T-helper 2 cell treated with Interferon-gamma antibody and Interleukin-4, amounts not matched to agents 5 μg/mL and 100 μg/mL, for 36 hours (primary cell): ENCODE data around the gene SERPINI1.

Source experiments
- DNase-seq: peaks from one replicate; pipeline ENCODE4 v3.0.0; 2021; ENCODE audit warnings: low spot score
- H3K27ac Mint-ChIP-seq: one replicate; pipeline ENCODE4 v1.8.0; 2021; ENCODE audit warnings: mild to moderate bottlenecking, mixed read lengths
- H3K27me3 Mint-ChIP-seq: one replicate; pipeline ENCODE4 v1.8.0; 2021; ENCODE audit warnings: low read depth, mixed read lengths
- H3K36me3 Mint-ChIP-seq: one replicate; pipeline ENCODE4 v1.8.0; 2021; ENCODE audit warnings: low read depth, mixed read lengths
- H3K4me1 Mint-ChIP-seq: one replicate; pipeline ENCODE4 v1.8.0; 2021; ENCODE audit warnings: low read depth, mixed read lengths
- H3K4me3 Mint-ChIP-seq: one replicate; pipeline ENCODE4 v1.8.0; 2022; ENCODE audit warnings: mild to moderate bottlenecking, moderate library complexity, mixed read lengths
- H3K9me3 Mint-ChIP-seq: one replicate; pipeline ENCODE4 v1.8.0; 2021; ENCODE audit warnings: mixed read lengths

The SERPINI1 gene

DNA sequence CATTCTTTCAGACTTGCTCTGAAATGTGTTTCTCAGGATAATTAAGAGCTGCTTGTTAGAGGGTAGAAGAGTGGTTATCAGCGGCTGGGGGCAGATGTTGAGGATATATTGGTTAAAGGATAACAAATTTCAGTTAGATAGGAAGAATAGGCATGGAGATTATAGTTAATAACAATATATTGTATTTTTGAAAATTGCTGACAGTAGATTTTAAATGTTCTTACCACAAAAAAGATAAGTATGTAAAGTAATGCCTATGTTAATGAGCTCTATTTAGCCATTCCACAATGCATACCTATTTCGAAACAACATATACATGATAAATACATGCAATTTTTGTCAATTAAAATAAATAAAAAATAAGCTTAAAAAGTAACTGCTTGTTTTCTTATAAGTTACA lies 123.3 kb downstream of the SERPINI1 start:
- Mint-ChIP-seq H3K4me1 (no peaks in the 10 kb centered on the region), H3K27ac (no peak overlapping the region), H3K4me3 (no peak overlapping the region), H3K36me3 (no peaks in the 10 kb centered on the region), H3K27me3 (no peaks in the 10 kb centered on the region), H3K9me3 (no peaks in the 10 kb centered on the region)
- DNase-seq, result no peak

DNA sequence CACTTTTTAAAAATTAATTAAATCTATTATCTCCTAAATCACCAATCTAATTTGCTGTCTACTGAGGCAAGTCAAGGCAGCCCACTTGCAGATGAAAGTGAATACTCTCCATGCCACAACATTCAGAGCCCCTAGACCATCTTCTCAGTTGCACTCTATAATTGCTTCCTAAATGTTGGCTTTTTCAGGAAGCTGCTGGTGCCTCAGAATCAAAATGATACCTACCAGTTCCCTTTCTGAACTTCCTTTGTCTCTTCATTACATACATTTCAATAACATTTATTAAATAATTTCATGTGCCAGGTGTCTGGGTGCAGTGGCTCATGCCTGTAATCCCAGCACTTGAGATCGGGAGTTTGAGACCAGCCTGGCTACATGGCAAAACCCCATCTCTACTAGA lies 124.1 kb downstream of the SERPINI1 start:
- no peaks in the 10 kb centered on the region for H3K36me3 Mint-ChIP-seq
- no peak for DNase-seq
- H3K4me1 Mint-ChIP-seq, result no peaks in the 10 kb centered on the region
- no peaks in the 10 kb centered on the region for H3K27me3 Mint-ChIP-seq
- no peak overlapping the region for H3K27ac Mint-ChIP-seq
- H3K4me3 Mint-ChIP-seq, result no peak overlapping the region
- no peaks in the 10 kb centered on the region for H3K9me3 Mint-ChIP-seq

DNA sequence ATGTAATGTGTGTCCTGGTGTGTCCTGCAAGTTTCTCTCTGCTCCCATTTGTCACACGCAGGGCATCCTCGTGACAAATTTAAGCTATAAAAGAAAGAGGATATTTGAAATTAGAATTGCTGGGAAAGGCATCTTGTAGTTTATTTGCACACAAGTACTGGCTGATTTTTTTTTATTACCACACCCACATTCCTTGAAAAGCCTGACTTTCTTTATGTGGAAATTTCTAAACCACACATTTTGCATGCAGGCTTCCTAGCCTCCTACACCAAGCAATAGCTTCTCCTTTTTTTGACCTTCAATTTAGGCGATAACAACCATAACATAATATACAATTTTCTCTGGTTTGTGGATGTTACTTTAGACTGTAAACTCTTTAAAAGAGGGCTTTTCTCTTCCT lies 126.1 kb downstream of the SERPINI1 start:
- no peak for DNase-seq
- Mint-ChIP-seq H3K9me3 (no peaks in the 10 kb centered on the region), H3K4me3 (no peak overlapping the region)

DNA sequence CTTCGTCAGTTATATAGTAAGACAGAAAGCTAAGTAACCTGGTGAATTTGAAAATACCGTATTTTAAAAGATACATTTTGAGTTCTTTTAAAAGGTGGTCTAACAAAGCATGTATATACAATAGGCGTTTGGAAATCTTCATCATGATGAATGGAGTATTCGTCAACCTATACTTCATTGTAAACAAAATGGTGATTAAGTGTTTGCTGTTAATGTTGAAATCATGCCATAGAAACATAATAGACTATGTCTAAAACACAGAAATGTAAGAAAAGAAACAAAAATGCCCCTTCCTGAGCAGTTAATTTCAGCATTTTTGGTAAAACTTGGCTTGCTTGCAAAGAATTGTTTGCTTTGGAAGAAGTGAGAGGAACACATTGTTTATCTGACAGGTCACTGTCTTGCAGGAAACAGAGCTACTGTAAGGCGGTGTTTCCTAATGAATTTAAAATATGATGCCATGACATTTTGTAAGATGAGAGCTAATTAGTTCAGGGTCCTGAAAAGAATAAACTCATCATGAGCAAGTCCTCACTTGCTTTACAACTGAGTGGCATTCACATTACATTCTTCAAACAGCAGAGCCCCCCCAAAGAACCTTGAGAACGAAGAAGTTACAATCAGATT lies 126.7 kb downstream of the SERPINI1 start:
- no peak for DNase-seq
- Mint-ChIP-seq H3K4me3 (no peak overlapping the region), H3K9me3 (no peaks in the 10 kb centered on the region), H3K27me3 (no peaks in the 10 kb centered on the region), H3K4me1 (no peaks in the 10 kb centered on the region), H3K27ac (no peak overlapping the region), H3K36me3 (no peaks in the 10 kb centered on the region)

More for the DNA sequence above, 126.1 kb downstream of the SERPINI1 start:
- Mint-ChIP-seq H3K27ac (no peak overlapping the region), H3K4me1 (no peaks in the 10 kb centered on the region), H3K36me3 (no peaks in the 10 kb centered on the region), H3K27me3 (no peaks in the 10 kb centered on the region)

DNA sequence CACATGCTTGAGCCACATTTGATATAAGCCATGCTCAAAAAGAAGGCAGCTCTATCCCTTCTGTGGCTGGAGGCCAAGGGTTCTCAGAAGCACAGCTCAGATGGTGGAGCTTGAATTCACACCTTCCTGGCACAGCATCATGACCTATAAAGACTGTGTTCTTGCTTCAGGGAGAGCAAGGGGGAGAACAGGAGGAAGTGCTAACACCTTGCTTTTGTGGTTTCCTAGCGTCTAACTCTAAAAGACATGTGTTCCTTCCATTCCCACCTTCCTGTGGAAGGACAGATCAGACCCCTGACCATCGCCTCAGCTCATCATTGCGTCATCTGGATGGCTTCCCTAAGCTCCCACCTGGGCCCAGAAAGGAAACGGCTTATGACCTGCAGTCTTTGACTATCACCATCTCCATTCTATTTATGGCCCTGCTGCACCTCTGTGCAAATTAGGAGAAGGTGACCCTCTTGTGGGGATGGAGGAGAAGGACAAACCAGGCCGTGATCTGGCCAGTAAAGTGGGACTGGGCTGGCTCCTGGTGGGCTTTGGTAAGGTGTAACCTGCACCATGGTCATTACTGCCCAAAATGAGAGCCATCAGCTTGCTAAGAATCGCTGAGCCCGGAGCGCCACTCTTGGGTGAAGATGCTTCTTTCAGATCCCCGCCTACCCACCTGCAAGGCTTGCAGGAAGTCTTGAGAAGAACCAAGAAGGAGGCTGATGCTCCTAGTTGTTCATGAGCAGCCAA lies 128.5 kb downstream of the SERPINI1 start:
- H3K9me3 Mint-ChIP-seq, result no peaks in the 10 kb centered on the region
- H3K4me3 Mint-ChIP-seq, result no peak overlapping the region
- H3K27ac Mint-ChIP-seq, result no peak overlapping the region
- no peak for DNase-seq
- H3K27me3 Mint-ChIP-seq, result no peaks in the 10 kb centered on the region
- no peaks in the 10 kb centered on the region for H3K36me3 Mint-ChIP-seq
- no peaks in the 10 kb centered on the region for H3K4me1 Mint-ChIP-seq

DNA sequence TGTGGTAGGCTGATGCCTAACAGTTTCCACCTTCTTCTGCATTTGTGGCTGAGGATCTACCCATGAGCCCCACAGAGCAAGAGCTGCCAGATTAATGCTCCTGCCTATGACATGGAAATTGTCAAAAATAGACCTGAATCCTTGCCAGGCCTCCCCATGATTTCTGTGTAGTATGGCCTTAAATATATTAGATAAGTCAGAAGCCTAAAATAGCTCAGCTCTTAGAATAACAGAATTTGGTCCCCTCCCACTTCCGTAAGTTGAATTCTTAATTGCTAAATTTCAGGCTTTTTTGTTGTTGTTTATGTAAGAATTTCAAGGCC lies 129.0 kb downstream of the SERPINI1 start:
- H3K27ac Mint-ChIP-seq, result no peak overlapping the region
- no peaks in the 10 kb centered on the region for H3K36me3 Mint-ChIP-seq
- H3K27me3 Mint-ChIP-seq, result no peaks in the 10 kb centered on the region
- DNase-seq, result no peak
- H3K9me3 Mint-ChIP-seq, result no peaks in the 10 kb centered on the region
- H3K4me1 Mint-ChIP-seq, result no peaks in the 10 kb centered on the region
- no peak overlapping the region for H3K4me3 Mint-ChIP-seq

DNA sequence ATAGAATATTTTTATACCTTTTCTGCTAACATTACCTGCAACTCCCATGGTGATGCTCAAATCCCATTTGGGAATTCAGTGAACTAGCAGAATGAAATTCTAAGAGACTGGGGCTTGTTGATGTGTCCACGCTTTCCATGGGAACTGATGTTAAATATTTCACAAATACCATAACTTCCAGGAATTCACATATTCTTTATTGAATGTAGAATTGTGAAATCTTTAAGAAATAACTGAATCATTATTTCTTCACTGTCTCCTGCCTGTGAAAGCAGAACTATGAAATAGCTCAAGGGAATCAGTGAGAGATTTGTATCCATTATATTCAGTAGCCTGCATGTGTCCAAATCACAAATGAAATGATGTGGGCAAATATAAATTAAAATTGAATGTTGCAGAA lies 130.8 kb downstream of the SERPINI1 start:
- Mint-ChIP-seq H3K4me1 (no peaks in the 10 kb centered on the region), H3K36me3 (no peaks in the 10 kb centered on the region), H3K27ac (no peak overlapping the region), H3K4me3 (no peak overlapping the region), H3K27me3 (no peaks in the 10 kb centered on the region), H3K9me3 (no peaks in the 10 kb centered on the region)
- DNase-seq, result no peak

DNA sequence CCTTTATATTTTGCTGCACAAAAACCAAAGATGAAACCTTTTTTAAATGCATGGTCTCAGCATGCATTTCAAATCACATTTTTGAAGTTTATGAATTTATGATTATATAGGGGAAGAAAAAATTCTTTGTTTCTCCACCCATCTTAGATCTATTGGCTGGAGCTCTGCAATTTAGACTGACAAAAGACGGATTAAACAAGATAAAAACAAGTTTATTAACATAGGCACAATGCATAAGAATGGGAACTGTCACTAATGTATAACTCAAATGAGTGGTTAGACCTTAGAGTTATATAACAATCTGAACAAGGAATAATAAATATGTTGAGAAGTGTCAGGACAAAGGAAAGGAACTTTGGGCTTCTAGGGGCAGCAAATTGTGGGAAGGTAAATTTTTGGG lies 132.5 kb downstream of the SERPINI1 start:
- no peaks in the 10 kb centered on the region for H3K27me3 Mint-ChIP-seq
- no peaks in the 10 kb centered on the region for H3K36me3 Mint-ChIP-seq
- H3K9me3 Mint-ChIP-seq, result no peaks in the 10 kb centered on the region
- H3K27ac Mint-ChIP-seq, result no peak overlapping the region
- no peaks in the 10 kb centered on the region for H3K4me1 Mint-ChIP-seq
- no peak for DNase-seq
- no peak overlapping the region for H3K4me3 Mint-ChIP-seq

DNA sequence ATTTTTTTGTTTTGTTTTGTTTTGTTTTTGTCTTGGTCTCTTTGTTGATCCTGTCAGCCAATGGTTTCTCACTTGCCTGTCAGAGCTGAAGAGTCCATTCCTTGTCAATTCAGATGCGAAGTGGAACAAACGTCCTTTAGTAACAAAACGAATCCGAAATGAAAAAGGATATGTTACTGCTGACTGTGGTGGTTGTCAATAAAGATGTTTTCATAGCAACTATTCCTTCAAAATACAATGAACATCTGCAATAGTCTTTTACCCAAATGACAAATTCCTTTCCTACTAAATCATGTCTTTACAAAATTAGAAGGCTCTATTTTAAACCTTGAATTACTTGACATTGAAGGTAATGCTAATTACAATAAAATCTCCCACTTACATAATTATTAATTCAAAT lies 134.7 kb downstream of the SERPINI1 start:
- no peaks in the 10 kb centered on the region for H3K27me3 Mint-ChIP-seq
- no peak for DNase-seq
- H3K4me1 Mint-ChIP-seq, result no peaks in the 10 kb centered on the region
- H3K9me3 Mint-ChIP-seq, result no peaks in the 10 kb centered on the region
- no peak overlapping the region for H3K27ac Mint-ChIP-seq
- H3K4me3 Mint-ChIP-seq, result no peak overlapping the region
- no peaks in the 10 kb centered on the region for H3K36me3 Mint-ChIP-seq

DNA sequence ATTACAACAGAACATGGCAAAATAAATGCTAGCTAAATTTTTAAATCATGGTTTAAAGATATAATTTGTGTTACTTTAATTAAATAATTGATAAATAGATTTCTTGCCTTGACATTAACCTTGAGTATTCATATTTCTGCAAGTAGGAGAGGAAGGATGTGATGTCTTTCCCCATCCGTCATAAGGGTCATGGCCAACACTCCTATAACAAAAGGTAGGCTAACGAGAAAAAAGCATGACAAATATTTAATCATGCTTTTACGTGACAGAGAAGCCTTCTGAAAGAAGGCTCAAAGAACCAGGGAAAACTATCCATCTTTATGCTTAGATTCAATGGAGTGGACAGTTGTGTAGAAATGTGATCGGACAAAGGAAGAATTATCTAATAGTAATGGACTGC lies 135.2 kb downstream of the SERPINI1 start:
- DNase-seq, result no peak
- no peak overlapping the region for H3K27ac Mint-ChIP-seq
- no peaks in the 10 kb centered on the region for H3K4me1 Mint-ChIP-seq
- H3K27me3 Mint-ChIP-seq, result no peaks in the 10 kb centered on the region
- no peak overlapping the region for H3K4me3 Mint-ChIP-seq
- H3K36me3 Mint-ChIP-seq, result no peaks in the 10 kb centered on the region
- H3K9me3 Mint-ChIP-seq, result no peaks in the 10 kb centered on the region

DNA sequence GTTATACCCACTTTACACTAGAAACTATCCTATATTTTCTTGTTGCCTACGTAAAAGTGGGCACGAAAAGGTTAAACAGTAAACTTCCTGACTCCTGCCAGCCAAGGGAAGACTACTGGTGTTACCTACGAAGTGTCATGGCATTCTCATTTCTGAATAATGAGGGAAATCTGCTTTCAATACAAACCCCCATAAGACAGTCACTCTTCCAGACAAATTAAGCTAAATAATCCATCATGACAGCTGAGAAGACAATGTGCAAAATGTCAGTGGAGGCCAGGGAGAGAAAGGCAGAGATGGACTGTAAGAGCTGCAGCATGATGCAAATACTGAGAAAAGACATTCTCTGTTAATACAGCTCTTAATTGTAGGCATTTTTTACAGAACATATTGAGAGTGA lies 136.5 kb downstream of the SERPINI1 start:
- no peaks in the 10 kb centered on the region for H3K27me3 Mint-ChIP-seq
- no peaks in the 10 kb centered on the region for H3K4me1 Mint-ChIP-seq
- H3K27ac Mint-ChIP-seq, result no peak overlapping the region

DNA sequence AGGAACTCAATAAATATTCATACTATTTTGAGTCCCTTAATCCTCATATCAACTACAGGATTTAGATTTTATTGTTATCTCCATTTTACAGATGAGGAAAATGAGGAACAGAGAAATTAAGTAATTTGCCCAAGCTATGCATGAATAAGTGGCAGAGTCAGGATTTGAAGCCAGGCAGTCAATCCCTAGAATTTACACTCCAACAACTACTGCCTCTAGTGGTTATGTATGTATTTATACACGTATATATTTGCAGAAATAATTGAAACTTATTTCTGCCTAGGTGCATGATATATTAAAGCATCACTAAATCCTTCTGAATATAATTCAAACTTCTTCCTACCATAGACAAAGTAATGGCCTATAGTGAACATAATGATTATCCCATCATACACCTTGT lies 137.4 kb downstream of the SERPINI1 start:
- Mint-ChIP-seq H3K4me3 (no peak overlapping the region), H3K27me3 (no peaks in the 10 kb centered on the region), H3K27ac (no peak overlapping the region), H3K4me1 (no peaks in the 10 kb centered on the region), H3K36me3 (no peaks in the 10 kb centered on the region), H3K9me3 (no peaks in the 10 kb centered on the region)
- no peak for DNase-seq

More for the DNA sequence above, 136.5 kb downstream of the SERPINI1 start:
- H3K9me3 Mint-ChIP-seq, result no peaks in the 10 kb centered on the region
- no peaks in the 10 kb centered on the region for H3K36me3 Mint-ChIP-seq
- no peak overlapping the region for H3K4me3 Mint-ChIP-seq
- no peak for DNase-seq

DNA sequence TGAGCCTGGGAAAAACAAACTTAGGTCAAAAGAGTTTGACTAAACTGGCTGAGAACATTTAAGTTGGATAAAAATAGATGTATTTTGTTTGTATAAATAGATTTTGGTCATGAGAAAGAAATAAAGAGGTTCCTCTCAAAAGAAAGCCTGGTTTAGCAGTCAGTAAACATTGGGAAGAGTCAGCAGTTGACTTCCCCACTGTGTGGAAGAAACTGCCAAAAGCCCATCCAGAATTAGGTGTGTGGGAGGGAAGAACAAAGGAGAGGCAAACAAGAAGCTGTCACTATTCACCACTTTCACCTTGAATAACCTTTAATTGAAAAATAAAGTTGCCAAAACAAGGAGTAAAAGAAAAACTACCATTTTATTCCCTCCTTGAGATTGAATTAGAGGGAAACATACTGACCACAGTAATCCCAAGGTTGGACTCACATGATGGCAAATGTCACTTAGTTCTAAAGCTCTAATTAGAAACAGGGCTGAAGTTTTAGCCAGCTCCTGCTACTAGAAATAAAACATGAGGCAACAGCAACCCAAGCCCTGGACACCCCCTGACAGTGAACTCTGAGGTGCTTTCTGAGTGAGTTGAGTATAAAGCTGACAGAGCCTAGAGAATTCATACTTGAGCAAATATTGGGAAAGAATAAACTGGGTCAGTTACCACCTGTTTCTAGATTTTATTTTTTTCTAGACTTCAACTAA lies 139.3 kb downstream of the SERPINI1 start:
- no peak overlapping the region for H3K27ac Mint-ChIP-seq
- H3K4me1 Mint-ChIP-seq, result no peaks in the 10 kb centered on the region
- H3K9me3 Mint-ChIP-seq, result no peaks in the 10 kb centered on the region
- DNase-seq, result no peak
- H3K36me3 Mint-ChIP-seq, result no peaks in the 10 kb centered on the region
- H3K4me3 Mint-ChIP-seq, result no peak overlapping the region
- no peaks in the 10 kb centered on the region for H3K27me3 Mint-ChIP-seq
